Caco-2 (cell line): ENCODE measurements around the gene TNFRSF6B. TPM values are rescaled to one million over a fixed set of nuclear protein-coding genes. Genes with fewer than 3 reads are reported as not detected.

Experiments used
- BruUV-seq: library from RNA; stranded (reverse); fragments of 400-500 nt; replicated peaks from 2 replicates; lab custom pipeline; 2021; lab: Mats Ljungman, UMichigan
- CTCF ChIA-PET: fragments of 300-600 bp; sonication (Branson Sonifier 250); formaldehyde crosslinking; loops from one replicate; lab custom pipeline; 2022; ENCODE audit warnings: antibody characterized with exemption; lab: Charles Lee
- POLR2A ChIA-PET: fragments of 300-600 bp; sonication (Branson Sonifier 250); formaldehyde crosslinking; loops from one replicate; lab custom pipeline; 2022; ENCODE audit warnings: antibody characterized with exemption; lab: Charles Lee
- DNase-seq, 2 experiments: peaks; one replicate each; pipeline versions ENCODE4 v3.0.0 to v3.0.0-alpha.2; 2020 to 2022
- H3K27me3 ChIP-seq: replicated peaks from 2 replicates; pipeline ENCODE4 v1.6.0; 2011; ENCODE audit warnings: low read length; ENCODE audit not compliant: control insufficient read depth, insufficient read depth
- H3K36me3 ChIP-seq: 2 replicates; pipeline ENCODE4 v1.5.1; 2011; ENCODE audit warnings: low read length; ENCODE audit not compliant: control insufficient read depth, insufficient read depth
- H3K4me1 ChIP-seq: fragments of 250-450 bp; sonication (Bioruptor Pico); 2 replicates; pipeline ENCODE4 v1.5.1; 2020; ENCODE audit warnings: mild to moderate bottlenecking
- H3K4me3 ChIP-seq: 2 replicates; pipeline ENCODE4 v1.5.1; 2011; ENCODE audit warnings: low read depth, mild to moderate bottlenecking, control low read depth, low read length
- H3K9me3 ChIP-seq: fragments of 250-450 bp; sonication (Bioruptor Pico); 2 replicates; pipeline ENCODE4 v1.5.1; 2020; ENCODE audit warnings: mild to moderate bottlenecking, moderate library complexity
- H3K27ac Mint-ChIP-seq: one replicate; pipeline ENCODE4 v1.8.0; 2022; ENCODE audit warnings: mixed read lengths; ENCODE audit not compliant: unreplicated experiment
- H3K27me3 Mint-ChIP-seq: one replicate; pipeline ENCODE4 v1.8.0; 2022; ENCODE audit warnings: mixed read lengths; ENCODE audit not compliant: insufficient read depth, unreplicated experiment
- H3K36me3 Mint-ChIP-seq: one replicate; pipeline ENCODE4 v1.8.0; 2022; ENCODE audit warnings: mild to moderate bottlenecking, mixed read lengths; ENCODE audit not compliant: insufficient read depth, unreplicated experiment
- H3K4me1 Mint-ChIP-seq: one replicate; pipeline ENCODE4 v1.8.0; 2022; ENCODE audit warnings: low read depth, mixed read lengths; ENCODE audit not compliant: unreplicated experiment
- H3K4me3 Mint-ChIP-seq: one replicate; pipeline ENCODE4 v1.8.0; 2022; ENCODE audit warnings: mild to moderate bottlenecking, moderate library complexity, mixed read lengths; ENCODE audit not compliant: unreplicated experiment
- H3K9me3 Mint-ChIP-seq: one replicate; pipeline ENCODE4 v1.8.0; 2022; ENCODE audit warnings: mixed read lengths; ENCODE audit not compliant: unreplicated experiment
- intact Hi-C: fragments of 100-400 bp; cut with micrococcal nuclease; formaldehyde crosslinking; loops from one replicate; pipeline ENCODE4 v1.10.0; 2022; ENCODE audit not compliant: unreplicated experiment
- total RNA-seq: library from RNA; stranded (reverse); gene quantifications from 2 replicates; pipeline ENCODE4 v1.2.3, GENCODE V29; 2022
- TF ChIP-seq, protein P1 (sequence below), 2 experiments: fragments of 200-600 bp in 1 of 2; IDR thresholded peaks; 1 replicate in 1 of 2; 2 replicates in 1 of 2; pipeline versions ENCODE4 v1.5.1 to v1.8.0; 2011 to 2022; ENCODE audit warnings: antibody characterized with exemption in 1 of 2, control low read depth in 1 of 2, inconsistent platforms in 1 of 2, low read depth in 1 of 2, low read length in 1 of 2, mild to moderate bottlenecking in 1 of 2, moderate library complexity in 1 of 2; ENCODE audit not compliant: insufficient read depth in 1 of 2, severe bottlenecking in 1 of 2, unreplicated experiment in 1 of 2

Gene TNFRSF6B
- total RNA-seq, 1 experiment from 2014 or later, result not detected

- peaks cover 7% of the 10 kb centered on the region for H3K4me1 Mint-ChIP-seq
- H3K27ac Mint-ChIP-seq, result no peak overlapping the region
- H3K4me1 ChIP-seq, result peaks cover 5% of the 10 kb centered on the region
- peaks cover 14% of the 10 kb centered on the region for H3K36me3 ChIP-seq
- BruUV-seq, result no TSS peak
- H3K9me3 ChIP-seq, result peaks cover 1% of the 10 kb centered on the region; the same call in 1 of the 2 replicates
- POLR2A ChIA-PET, result no interaction called here
- intact Hi-C loops, result no loop called here
- H3K4me3 Mint-ChIP-seq, result no peak overlapping the region
- H3K4me3 ChIP-seq, result no peak overlapping the region
- no peaks in the 10 kb centered on the region for H3K9me3 Mint-ChIP-seq
- H3K36me3 Mint-ChIP-seq, result peaks cover 39% of the 10 kb centered on the region
- CTCF ChIA-PET, result no interaction called here
- no peak for DNase-seq
- no peaks in the 10 kb centered on the region for H3K27me3 Mint-ChIP-seq
- no peaks in the 10 kb centered on the region for H3K27me3 ChIP-seq
- TF ChIP-seq, protein P1, sequence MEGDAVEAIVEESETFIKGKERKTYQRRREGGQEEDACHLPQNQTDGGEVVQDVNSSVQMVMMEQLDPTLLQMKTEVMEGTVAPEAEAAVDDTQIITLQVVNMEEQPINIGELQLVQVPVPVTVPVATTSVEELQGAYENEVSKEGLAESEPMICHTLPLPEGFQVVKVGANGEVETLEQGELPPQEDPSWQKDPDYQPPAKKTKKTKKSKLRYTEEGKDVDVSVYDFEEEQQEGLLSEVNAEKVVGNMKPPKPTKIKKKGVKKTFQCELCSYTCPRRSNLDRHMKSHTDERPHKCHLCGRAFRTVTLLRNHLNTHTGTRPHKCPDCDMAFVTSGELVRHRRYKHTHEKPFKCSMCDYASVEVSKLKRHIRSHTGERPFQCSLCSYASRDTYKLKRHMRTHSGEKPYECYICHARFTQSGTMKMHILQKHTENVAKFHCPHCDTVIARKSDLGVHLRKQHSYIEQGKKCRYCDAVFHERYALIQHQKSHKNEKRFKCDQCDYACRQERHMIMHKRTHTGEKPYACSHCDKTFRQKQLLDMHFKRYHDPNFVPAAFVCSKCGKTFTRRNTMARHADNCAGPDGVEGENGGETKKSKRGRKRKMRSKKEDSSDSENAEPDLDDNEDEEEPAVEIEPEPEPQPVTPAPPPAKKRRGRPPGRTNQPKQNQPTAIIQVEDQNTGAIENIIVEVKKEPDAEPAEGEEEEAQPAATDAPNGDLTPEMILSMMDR (IDR thresholded peaks at IDR 0.05; ENCODE audit: insufficient read depth in 1 of 2, low read depth in 1 of 2, low read length in 1 of 2, severe bottlenecking in 1 of 2, unreplicated experiment in 1 of 2), result no peak
Measured at GRCh38 chr20:63731410-63731809, 35.0 kb downstream of the TNFRSF6B start.

- Histone ChIP-seq H3K4me3 (no peak overlapping the region), H3K4me1 (no peaks in the 10 kb centered on the region), H3K9me3 (no peaks in the 10 kb centered on the region), H3K27me3 (no peaks in the 10 kb centered on the region), H3K36me3 (peaks cover 15% of the 10 kb centered on the region)
- ChIA-PET CTCF (no interaction called here), POLR2A (no interaction called here)
- no peaks in the 10 kb centered on the region for H3K27me3 Mint-ChIP-seq
- no TSS peak for BruUV-seq
- peaks cover 39% of the 10 kb centered on the region for H3K36me3 Mint-ChIP-seq
- intact Hi-C loops, result no loop called here
- H3K27ac Mint-ChIP-seq, result no peak overlapping the region
- H3K9me3 Mint-ChIP-seq, result no peaks in the 10 kb centered on the region
- no peak overlapping the region for H3K4me3 Mint-ChIP-seq
- TF ChIP-seq, protein P1 (IDR thresholded peaks at IDR 0.05; ENCODE audit: insufficient read depth in 1 of 2, low read depth in 1 of 2, low read length in 1 of 2, severe bottlenecking in 1 of 2, unreplicated experiment in 1 of 2), result no peak
- peaks cover 7% of the 10 kb centered on the region for H3K4me1 Mint-ChIP-seq
- no peak for DNase-seq
Measured at GRCh38 chr20:63732118-63733095, 36.0 kb downstream of the TNFRSF6B start.

- ChIA-PET POLR2A (no interaction called here), CTCF (no interaction called here)
- Mint-ChIP-seq H3K4me3 (no peak overlapping the region), H3K27ac (no peak overlapping the region), H3K36me3 (peaks cover 36% of the 10 kb centered on the region), H3K27me3 (no peaks in the 10 kb centered on the region), H3K9me3 (no peaks in the 10 kb centered on the region), H3K4me1 (peaks cover 7% of the 10 kb centered on the region)
- intact Hi-C loops, result no loop called here
- DNase-seq, result no peak
- Histone ChIP-seq H3K4me3 (no peak overlapping the region), H3K27me3 (no peaks in the 10 kb centered on the region), H3K4me1 (peaks cover 1% of the 10 kb centered on the region), H3K36me3 (peaks cover 15% of the 10 kb centered on the region), H3K9me3 (no peaks in the 10 kb centered on the region)
- TF ChIP-seq, protein P1 (IDR thresholded peaks at IDR 0.05; ENCODE audit: insufficient read depth in 1 of 2, low read depth in 1 of 2, low read length in 1 of 2, severe bottlenecking in 1 of 2, unreplicated experiment in 1 of 2), result no peak
- no TSS peak for BruUV-seq
Measured at GRCh38 chr20:63733117-63733516, 36.7 kb downstream of the TNFRSF6B start.
